ENCODE data around the gene SSTR5.

SSTR5 gene

DNA sequence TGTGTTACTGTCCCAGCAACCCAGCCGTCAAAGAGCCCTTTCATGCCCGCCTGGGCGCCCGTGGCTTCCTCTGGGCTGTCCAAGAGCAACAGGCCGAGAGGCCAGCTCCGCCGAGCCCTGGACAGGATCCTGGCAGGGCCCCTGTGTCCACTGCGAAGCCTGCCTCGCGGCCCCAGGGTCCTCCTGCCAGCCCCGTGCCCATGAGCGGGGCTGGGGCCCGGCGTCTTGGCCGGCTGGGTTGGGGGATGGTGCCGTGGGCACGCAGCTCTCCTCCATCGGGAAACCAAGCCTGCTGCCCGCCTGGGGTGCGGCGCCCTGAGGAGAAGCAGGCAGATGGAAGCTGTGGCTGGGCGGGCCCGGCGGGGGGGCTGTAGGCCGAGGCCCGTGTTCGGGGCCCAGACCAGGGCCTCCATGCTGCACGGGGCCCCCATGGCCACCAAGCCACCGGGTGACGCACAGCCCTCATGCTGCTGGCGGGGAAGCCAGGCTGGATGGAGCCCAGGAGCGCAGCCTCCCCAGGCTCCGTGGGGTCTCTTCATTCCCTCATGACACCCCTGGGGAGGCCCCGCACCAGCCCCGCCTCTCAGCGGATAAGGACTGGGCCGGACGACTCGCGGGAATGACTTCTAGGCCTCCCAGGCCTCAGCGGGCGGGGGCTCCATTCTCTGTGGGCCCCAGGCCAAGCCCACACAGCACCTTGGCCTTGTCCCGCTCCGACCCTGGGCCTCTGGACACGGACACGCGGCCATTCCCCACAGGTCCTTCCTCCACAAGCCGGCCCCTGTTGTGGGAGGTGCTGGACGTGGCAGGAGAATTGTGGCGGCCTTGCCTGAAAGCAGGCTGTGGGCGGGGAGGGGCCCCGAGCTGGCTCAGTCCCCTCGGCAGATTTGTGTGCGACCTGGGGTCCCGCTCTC, 23.9 kb downstream of the SSTR5 start, which contains the start of gene C1QTNF8:
TSS of gene C1QTNF8 (minus strand) at position 76 of the 914 bp plus-strand sequence. CDS start 1,322 bp downstream, outside the sequence.
- no peak for DNase-seq (ENCODE audit: low spot score)
- Histone ChIP-seq H3K4me1 (ENCODE audit: insufficient read depth, poor library complexity, severe bottlenecking) (no peaks in the 10 kb centered on the region), H3K4me3 (ENCODE audit: severe bottlenecking) (no peak within 1 kb of the TSS), H3K27ac (ENCODE audit: poor library complexity, severe bottlenecking) (no peak within 1 kb of the TSS), H3K27me3 (ENCODE audit: insufficient read depth, poor library complexity, severe bottlenecking) (no peaks in the 10 kb centered on the region), H3K36me3 (ENCODE audit: low read depth) (no peaks in the 10 kb centered on the region), H3K9me3 (ENCODE audit: severe bottlenecking) (no peaks in the 10 kb centered on the region)
- TF ChIP-seq, protein P1, sequence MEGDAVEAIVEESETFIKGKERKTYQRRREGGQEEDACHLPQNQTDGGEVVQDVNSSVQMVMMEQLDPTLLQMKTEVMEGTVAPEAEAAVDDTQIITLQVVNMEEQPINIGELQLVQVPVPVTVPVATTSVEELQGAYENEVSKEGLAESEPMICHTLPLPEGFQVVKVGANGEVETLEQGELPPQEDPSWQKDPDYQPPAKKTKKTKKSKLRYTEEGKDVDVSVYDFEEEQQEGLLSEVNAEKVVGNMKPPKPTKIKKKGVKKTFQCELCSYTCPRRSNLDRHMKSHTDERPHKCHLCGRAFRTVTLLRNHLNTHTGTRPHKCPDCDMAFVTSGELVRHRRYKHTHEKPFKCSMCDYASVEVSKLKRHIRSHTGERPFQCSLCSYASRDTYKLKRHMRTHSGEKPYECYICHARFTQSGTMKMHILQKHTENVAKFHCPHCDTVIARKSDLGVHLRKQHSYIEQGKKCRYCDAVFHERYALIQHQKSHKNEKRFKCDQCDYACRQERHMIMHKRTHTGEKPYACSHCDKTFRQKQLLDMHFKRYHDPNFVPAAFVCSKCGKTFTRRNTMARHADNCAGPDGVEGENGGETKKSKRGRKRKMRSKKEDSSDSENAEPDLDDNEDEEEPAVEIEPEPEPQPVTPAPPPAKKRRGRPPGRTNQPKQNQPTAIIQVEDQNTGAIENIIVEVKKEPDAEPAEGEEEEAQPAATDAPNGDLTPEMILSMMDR (IDR thresholded peaks at IDR 0.05; ENCODE audit: poor library complexity, severe bottlenecking) = no peak
- no peak for ATAC-seq (ENCODE audit: low read depth)

DNA sequence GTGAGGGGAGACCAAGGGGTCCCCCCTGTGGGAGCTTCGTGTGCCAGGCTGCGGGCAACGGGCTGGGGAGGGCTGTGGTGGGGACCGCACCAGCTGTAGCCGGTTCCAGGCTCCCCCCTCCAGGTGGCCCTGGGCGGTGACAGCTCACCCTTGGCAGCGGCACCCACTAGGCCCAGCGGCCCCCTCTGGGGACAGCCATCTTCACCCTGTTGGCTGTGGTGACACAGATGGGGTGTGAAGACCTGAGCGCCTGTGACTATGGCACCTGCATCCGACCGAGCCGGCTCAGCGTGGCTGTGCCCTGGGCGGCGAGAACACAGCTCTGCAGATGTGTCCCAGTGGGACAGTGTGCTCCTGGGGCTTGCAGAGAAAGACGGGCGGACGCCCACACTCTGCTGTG, 24.6 kb downstream of the SSTR5 start:
- Histone ChIP-seq H3K36me3 (ENCODE audit: low read depth) (no peaks in the 10 kb centered on the region), H3K4me1 (ENCODE audit: insufficient read depth, poor library complexity, severe bottlenecking) (no peaks in the 10 kb centered on the region), H3K9me3 (ENCODE audit: severe bottlenecking) (no peaks in the 10 kb centered on the region), H3K27ac (ENCODE audit: poor library complexity, severe bottlenecking) (no peak overlapping the region), H3K27me3 (ENCODE audit: insufficient read depth, poor library complexity, severe bottlenecking) (no peaks in the 10 kb centered on the region), H3K4me3 (ENCODE audit: severe bottlenecking) (no peak overlapping the region)
- no peak for DNase-seq (ENCODE audit: low spot score)
- TF ChIP-seq, protein P1 (IDR thresholded peaks at IDR 0.05; ENCODE audit: poor library complexity, severe bottlenecking) = no peak
- ATAC-seq (ENCODE audit: low read depth) = no peak

DNA sequence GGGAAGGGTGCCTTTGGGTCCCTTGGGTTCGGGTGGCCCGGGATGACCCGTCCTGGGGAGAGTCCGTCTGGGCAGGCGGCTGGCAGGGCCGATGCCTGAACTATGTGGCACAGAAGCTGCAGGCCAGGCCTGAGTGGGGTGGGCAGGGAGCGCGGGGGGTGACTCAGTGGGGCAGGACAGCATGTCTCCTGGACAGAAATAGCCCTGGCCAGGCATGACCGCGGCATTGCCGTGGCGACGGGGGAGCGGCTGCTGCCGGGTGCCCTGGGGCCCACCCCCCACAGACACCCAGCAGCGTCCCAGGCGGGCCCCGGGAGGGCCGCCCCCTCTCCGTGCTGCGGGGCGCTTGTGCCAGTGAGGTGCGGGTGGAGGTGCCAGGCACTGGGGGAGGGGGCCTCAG, 25.3 kb downstream of the SSTR5 start:
- ATAC-seq (ENCODE audit: low read depth) = no peak
- TF ChIP-seq, protein P1 (IDR thresholded peaks at IDR 0.05; ENCODE audit: poor library complexity, severe bottlenecking) = no peak
- DNase-seq (ENCODE audit: low spot score) = no peak
- H3K36me3 ChIP-seq (ENCODE audit: low read depth) = no peaks in the 10 kb centered on the region
- no peak overlapping the region for H3K27ac ChIP-seq (ENCODE audit: poor library complexity, severe bottlenecking)
- no peaks in the 10 kb centered on the region for H3K4me1 ChIP-seq (ENCODE audit: insufficient read depth, poor library complexity, severe bottlenecking)
- no peaks in the 10 kb centered on the region for H3K27me3 ChIP-seq (ENCODE audit: insufficient read depth, poor library complexity, severe bottlenecking)
- no peaks in the 10 kb centered on the region for H3K9me3 ChIP-seq (ENCODE audit: severe bottlenecking)
- H3K4me3 ChIP-seq (ENCODE audit: severe bottlenecking) = no peak overlapping the region

DNA sequence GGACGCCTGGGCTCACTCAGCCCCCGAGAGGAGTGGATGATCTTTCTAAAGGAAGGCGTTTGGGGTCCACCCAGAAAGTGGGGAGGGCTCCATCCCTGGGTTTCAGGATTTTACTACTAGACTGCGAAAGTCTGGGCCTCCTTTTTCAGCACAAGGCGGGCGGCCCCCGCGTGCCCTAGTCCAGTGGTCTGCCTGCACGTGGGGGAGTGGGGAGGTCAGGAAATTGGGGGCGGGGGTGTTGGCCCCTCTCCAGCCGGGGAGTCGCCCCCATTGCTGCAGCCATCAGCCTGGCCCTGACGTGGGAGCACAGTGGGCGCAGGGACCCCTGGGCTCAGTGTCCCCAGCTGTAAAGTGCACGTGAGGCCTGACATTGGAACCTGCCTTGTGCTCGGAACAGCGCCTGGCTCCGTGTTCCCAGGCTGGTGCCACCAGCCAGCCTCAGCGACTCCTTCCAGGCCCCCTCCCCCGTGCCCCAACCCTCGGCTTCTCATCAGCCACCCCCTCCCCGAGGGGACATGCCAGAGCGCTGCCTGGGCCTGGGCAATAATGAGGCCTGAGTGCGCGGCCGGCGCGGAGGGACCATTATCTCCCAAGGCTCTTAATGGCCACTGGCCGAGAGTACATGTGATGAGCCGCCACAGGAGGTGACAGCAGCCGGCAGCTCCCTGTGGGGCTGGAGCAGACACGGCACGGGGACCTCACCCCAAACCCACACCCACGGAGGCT, 25.9 kb downstream of the SSTR5 start:
- ATAC-seq (ENCODE audit: low read depth) (no peak), DNase-seq (ENCODE audit: low spot score) (no peak)
- Histone ChIP-seq H3K9me3 (ENCODE audit: severe bottlenecking) (no peaks in the 10 kb centered on the region), H3K36me3 (ENCODE audit: low read depth) (no peaks in the 10 kb centered on the region), H3K4me3 (ENCODE audit: severe bottlenecking) (no peak overlapping the region), H3K4me1 (ENCODE audit: insufficient read depth, poor library complexity, severe bottlenecking) (no peaks in the 10 kb centered on the region), H3K27ac (ENCODE audit: poor library complexity, severe bottlenecking) (no peak overlapping the region), H3K27me3 (ENCODE audit: insufficient read depth, poor library complexity, severe bottlenecking) (no peaks in the 10 kb centered on the region)
- TF ChIP-seq, protein P1 (IDR thresholded peaks at IDR 0.05; ENCODE audit: poor library complexity, severe bottlenecking) = no peak
